H1 (cell line): ENCODE results near the gene CFAP92. TPM values are rescaled to one million over a fixed set of nuclear protein-coding genes. Genes with fewer than 3 reads are reported as not detected.

ENCODE experiments used
- CHD2 ChIP-seq: IDR thresholded peaks from 2 replicates; pipeline ENCODE4 v1.6.1; 2012; ENCODE audit warnings: low read length, improper control_type of control experiment
- CHD7 ChIP-seq: fragments of 300-600 bp; sonication (generic); IDR thresholded peaks from 2 replicates; pipeline ENCODE4 v1.7.1; 2012; ENCODE audit warnings: low read length, moderate library complexity, mild to moderate bottlenecking, inconsistent platforms; ENCODE audit not compliant: insufficient replicate concordance
- KDM4A ChIP-seq: IDR thresholded peaks from one replicate; pipeline ENCODE4 v1.7.1; 2012; ENCODE audit warnings: low read depth, mild to moderate bottlenecking, moderate library complexity, low read length, inconsistent platforms; ENCODE audit not compliant: severe bottlenecking
- RXRA ChIP-seq: IDR thresholded peaks from 2 replicates; pipeline ENCODE4 v1.6.1; 2011; ENCODE audit warnings: low read depth, mild to moderate bottlenecking, low read length, moderate library complexity; ENCODE audit not compliant: insufficient read depth
- SIRT6 ChIP-seq: IDR thresholded peaks from one replicate; pipeline ENCODE4 v1.7.1; 2012; ENCODE audit warnings: low read length, inconsistent platforms
- SIX5 ChIP-seq: IDR thresholded peaks from 2 replicates; pipeline ENCODE4 v1.6.1; 2011; ENCODE audit warnings: mild to moderate bottlenecking, low read depth, low read length
- TBP ChIP-seq: IDR thresholded peaks from 2 replicates; pipeline ENCODE4 v1.6.1; 2011; ENCODE audit warnings: low read depth, low read length, improper control_type of control experiment
- YY1 ChIP-seq: IDR thresholded peaks from 2 replicates; pipeline ENCODE4 v1.6.1; 2011; ENCODE audit warnings: low read depth, mild to moderate bottlenecking, low read length
- polyA plus RNA-seq, 7 experiments: library from polyadenylated mRNA; depleted of rRNA in 3 of 7; stranded (reverse) in 5 of 7; unstranded in 2 of 7; fragments of >200 nt in 5 of 7; fragments of 200-250 nt in 2 of 7; gene quantifications; 1 replicate in 5 of 7; 2 replicates in 1 of 7; 4 replicates in 1 of 7; pipeline versions ENCODE4 v1.2.1 to v1.2.3, GENCODE V29; 2011 to 2013; ENCODE audit warnings: missing spikeins in 2 of 7, mixed read lengths in 2 of 7
- total RNA-seq: library from RNA; stranded (reverse); fragmentation: NEBNext Ultra II Directional; extraction: Animal tissue kit (Norgen Biotek cat#: 25700); gene quantifications from 2 replicates; pipeline ENCODE4 v1.2.1, GENCODE V29; 2021

Gene CFAP92
- total and polyA plus RNA-seq, 2 of the 8 experiments (the other 6 are each of a cell fraction or from before 2014, with no cell fraction given) = 0.77 to 2.0 TPM

GRCh38 chr3:128872744-128873143 is 121.1 kb downstream of the CFAP92 start (continued):
- TF ChIP-seq CHD7 = no peak
- TF ChIP-seq SIRT6 = no peak
- no peak for TF ChIP-seq TBP
- TF ChIP-seq YY1 = no peak
- no peak for TF ChIP-seq CHD2
- TF ChIP-seq KDM4A = no peak
- TF ChIP-seq SIX5 = no peak
- TF ChIP-seq RXRA = no peak
- TF ChIP-seq, all 59 proteins: peak for 0
